Loucy (cell line): ENCODE data around the gene RILPL1.
"Not testable (repeated sequence)": the region's sequence is repeated elsewhere in the genome, so short reads cannot be mapped to it uniquely, and the experiment has no call there.

Source experiments
- H2AFZ ChIP-seq: fragments of 200-600 bp; sonication (generic); 2 replicates; pipeline ENCODE4 v1.6.0; 2016; ENCODE audit warnings: antibody characterized with exemption, mild to moderate bottlenecking, low read length, moderate library complexity
- H3F3A ChIP-seq: fragments of 200-600 bp; 2 replicates; pipeline ENCODE4 v1.6.0; 2016; ENCODE audit warnings: antibody characterized with exemption, low read depth, mild to moderate bottlenecking
- H3K27me3 ChIP-seq: fragments of 200-600 bp; sonication (generic); 2 replicates; pipeline ENCODE4 v1.6.1; 2014; ENCODE audit warnings: low read length, mild to moderate bottlenecking; ENCODE audit not compliant: insufficient read depth, poor library complexity, severe bottlenecking
- H3K36me3 ChIP-seq: fragments of 200-600 bp; sonication (generic); 2 replicates; pipeline ENCODE4 v1.6.1; 2016; ENCODE audit warnings: low read length; ENCODE audit not compliant: insufficient read depth
- H3K4me1 ChIP-seq: fragments of 200-600 bp; sonication (generic); 2 replicates; pipeline ENCODE4 v1.5.1; 2014; ENCODE audit warnings: low read length, mild to moderate bottlenecking; ENCODE audit not compliant: insufficient read depth, poor library complexity, severe bottlenecking
- H3K4me2 ChIP-seq: fragments of 200-600 bp; sonication (generic); 2 replicates; pipeline ENCODE4 v1.6.0; 2014; ENCODE audit warnings: antibody characterized with exemption, low read length, low read depth, mild to moderate bottlenecking; ENCODE audit not compliant: poor library complexity, severe bottlenecking
- H3K4me3 ChIP-seq: fragments of 200-600 bp; sonication (generic); 2 replicates; pipeline ENCODE4 v1.5.1; 2014; ENCODE audit warnings: low read length, mild to moderate bottlenecking, mixed read lengths; ENCODE audit not compliant: poor library complexity, severe bottlenecking
- H3K79me2 ChIP-seq: fragments of 200-600 bp; sonication (generic); 2 replicates; pipeline ENCODE4 v1.6.1; 2014; ENCODE audit warnings: low read length; ENCODE audit not compliant: insufficient read depth
- H3K9ac ChIP-seq: fragments of 200-600 bp; sonication (generic); 2 replicates; pipeline ENCODE4 v1.6.0; 2014; ENCODE audit warnings: mild to moderate bottlenecking, low read depth, low read length, moderate library complexity; ENCODE audit not compliant: poor library complexity, severe bottlenecking
- H3K9me2 ChIP-seq: fragments of 200-600 bp; sonication (generic); replicated peaks from 2 replicates; pipeline ENCODE4 v1.6.1; 2016; ENCODE audit warnings: low read depth, low read length, mixed read lengths
- H3K9me3 ChIP-seq: fragments of 200-600 bp; sonication (generic); 2 replicates; pipeline ENCODE4 v1.6.1; 2014; ENCODE audit warnings: mild to moderate bottlenecking, antibody characterized with exemption, low read length, low read depth; ENCODE audit not compliant: insufficient read depth
- H4K20me1 ChIP-seq: fragments of 200-600 bp; sonication (generic); 2 replicates; pipeline ENCODE4 v1.6.0; 2014; ENCODE audit warnings: antibody characterized with exemption, low read length, mild to moderate bottlenecking; ENCODE audit not compliant: insufficient read depth, poor library complexity, severe bottlenecking
- EZH2phosphoT487 ChIP-seq: fragments of 200-600 bp; IDR thresholded peaks from 2 replicates; pipeline ENCODE4 v1.6.1; 2018; ENCODE audit warnings: antibody characterized with exemption, mild to moderate bottlenecking, moderate library complexity, borderline replicate concordance
- TF ChIP-seq, protein P1 (sequence below): fragments of 200-600 bp; sonication (generic); conservative IDR thresholded peaks from 2 replicates; pipeline ENCODE4 v1.5.1; 2014; ENCODE audit warnings: mild to moderate bottlenecking, antibody characterized with exemption, low read length

Gene RILPL1

DNA sequence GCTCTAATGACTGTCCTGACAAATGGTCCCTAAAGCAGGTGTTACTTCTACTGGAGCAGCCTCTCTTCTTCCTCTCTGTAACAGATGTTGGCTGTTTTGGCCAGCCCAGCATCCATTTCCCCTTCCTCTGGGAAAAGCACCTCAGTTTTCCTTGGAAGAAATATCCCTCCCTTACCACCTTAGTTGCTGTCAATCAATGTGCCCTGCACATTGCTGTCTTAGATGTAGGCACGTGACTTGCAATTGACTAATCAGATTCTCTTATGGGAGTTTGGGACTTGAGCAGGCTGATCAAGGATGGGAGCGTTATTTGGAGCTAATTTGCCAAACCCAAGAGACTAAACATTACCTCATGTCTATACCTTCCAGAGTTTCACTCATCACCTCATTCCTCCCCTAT is 38.9 kb upstream of the RILPL1 start:
- H3K79me2 ChIP-seq = no peaks in the 10 kb centered on the region
- no peak overlapping the region for H3K9ac ChIP-seq
- H2AFZ ChIP-seq = no peak overlapping the region
- H3K4me1 ChIP-seq = peaks cover 17% of the 10 kb centered on the region
- H3K4me3 ChIP-seq = no peak overlapping the region
- H3K9me3 ChIP-seq = no peaks in the 10 kb centered on the region
- no peaks in the 10 kb centered on the region for H4K20me1 ChIP-seq
- no peaks in the 10 kb centered on the region for H3K9me2 ChIP-seq
- no peaks in the 10 kb centered on the region for H3K27me3 ChIP-seq
- no peaks in the 10 kb centered on the region for H3F3A ChIP-seq
- no peak overlapping the region for H3K4me2 ChIP-seq
- TF ChIP-seq, protein P1, sequence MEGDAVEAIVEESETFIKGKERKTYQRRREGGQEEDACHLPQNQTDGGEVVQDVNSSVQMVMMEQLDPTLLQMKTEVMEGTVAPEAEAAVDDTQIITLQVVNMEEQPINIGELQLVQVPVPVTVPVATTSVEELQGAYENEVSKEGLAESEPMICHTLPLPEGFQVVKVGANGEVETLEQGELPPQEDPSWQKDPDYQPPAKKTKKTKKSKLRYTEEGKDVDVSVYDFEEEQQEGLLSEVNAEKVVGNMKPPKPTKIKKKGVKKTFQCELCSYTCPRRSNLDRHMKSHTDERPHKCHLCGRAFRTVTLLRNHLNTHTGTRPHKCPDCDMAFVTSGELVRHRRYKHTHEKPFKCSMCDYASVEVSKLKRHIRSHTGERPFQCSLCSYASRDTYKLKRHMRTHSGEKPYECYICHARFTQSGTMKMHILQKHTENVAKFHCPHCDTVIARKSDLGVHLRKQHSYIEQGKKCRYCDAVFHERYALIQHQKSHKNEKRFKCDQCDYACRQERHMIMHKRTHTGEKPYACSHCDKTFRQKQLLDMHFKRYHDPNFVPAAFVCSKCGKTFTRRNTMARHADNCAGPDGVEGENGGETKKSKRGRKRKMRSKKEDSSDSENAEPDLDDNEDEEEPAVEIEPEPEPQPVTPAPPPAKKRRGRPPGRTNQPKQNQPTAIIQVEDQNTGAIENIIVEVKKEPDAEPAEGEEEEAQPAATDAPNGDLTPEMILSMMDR = no peak
- TF ChIP-seq EZH2phosphoT487 = no peak
- no peaks in the 10 kb centered on the region for H3K36me3 ChIP-seq

DNA sequence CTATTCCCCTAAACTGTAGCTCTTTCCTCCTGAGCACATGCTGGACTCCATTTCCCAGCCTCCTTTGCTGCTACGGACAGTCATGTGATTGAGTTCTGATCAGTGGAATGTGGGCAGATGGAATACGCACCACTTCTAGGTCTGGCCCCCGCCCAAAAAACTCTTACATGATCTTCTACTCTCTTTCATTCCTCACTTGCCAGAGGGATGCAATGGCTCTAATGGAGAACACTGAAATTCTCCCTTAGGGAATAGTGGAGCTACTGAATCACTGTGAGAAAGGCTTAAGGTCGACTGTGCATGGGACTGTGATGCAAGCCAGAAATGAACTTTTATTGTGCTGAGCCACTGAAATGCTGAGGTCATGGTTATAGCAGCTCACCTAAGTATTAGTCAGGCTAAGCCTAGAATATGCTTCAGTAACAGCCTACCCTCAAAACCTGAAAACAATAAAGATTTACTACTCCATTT is 37.9 kb upstream of the RILPL1 start:
- Histone ChIP-seq H3F3A (no peaks in the 10 kb centered on the region), H3K4me1 (peaks cover 17% of the 10 kb centered on the region), H3K27me3 (no peaks in the 10 kb centered on the region), H3K4me2 (no peak overlapping the region), H3K9ac (no peak overlapping the region), H3K9me3 (no peaks in the 10 kb centered on the region), H2AFZ (no peak overlapping the region), H3K9me2 (no peaks in the 10 kb centered on the region), H3K36me3 (no peaks in the 10 kb centered on the region), H3K4me3 (no peak overlapping the region), H3K79me2 (no peaks in the 10 kb centered on the region), H4K20me1 (no peaks in the 10 kb centered on the region)
- TF ChIP-seq, protein P1 = no peak
- no peak for TF ChIP-seq EZH2phosphoT487

DNA sequence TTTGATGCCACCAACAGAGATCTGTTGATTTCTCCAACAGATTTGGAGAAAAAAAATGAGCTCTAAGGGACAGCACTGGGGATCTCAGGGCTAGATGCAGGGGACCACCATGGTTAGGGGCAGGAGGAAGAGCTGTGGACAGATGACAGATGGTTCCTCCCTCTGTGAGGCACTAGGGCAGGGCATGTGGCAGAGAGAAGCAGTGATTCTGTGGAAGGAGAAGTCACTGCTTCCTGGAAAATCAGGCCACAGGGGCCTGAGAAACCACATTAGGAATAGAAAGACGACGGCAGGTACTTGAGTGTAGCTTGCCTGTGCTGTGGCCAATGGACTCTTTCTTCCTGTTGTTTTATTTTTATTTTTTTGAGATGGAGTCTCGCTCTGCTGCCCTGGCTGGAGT is 25.9 kb upstream of the RILPL1 start:
- H3K79me2 ChIP-seq = no peaks in the 10 kb centered on the region
- no peak overlapping the region for H3K4me3 ChIP-seq
- H3K9ac ChIP-seq = no peak overlapping the region
- H3F3A ChIP-seq = no peaks in the 10 kb centered on the region
- H3K9me3 ChIP-seq = no peaks in the 10 kb centered on the region
- no peaks in the 10 kb centered on the region for H3K9me2 ChIP-seq
- no peaks in the 10 kb centered on the region for H3K4me1 ChIP-seq
- no peaks in the 10 kb centered on the region for H3K27me3 ChIP-seq
- no peak overlapping the region for H3K4me2 ChIP-seq
- no peak for TF ChIP-seq EZH2phosphoT487
- no peak overlapping the region for H2AFZ ChIP-seq
- no peaks in the 10 kb centered on the region for H3K36me3 ChIP-seq
- no peaks in the 10 kb centered on the region for H4K20me1 ChIP-seq

DNA sequence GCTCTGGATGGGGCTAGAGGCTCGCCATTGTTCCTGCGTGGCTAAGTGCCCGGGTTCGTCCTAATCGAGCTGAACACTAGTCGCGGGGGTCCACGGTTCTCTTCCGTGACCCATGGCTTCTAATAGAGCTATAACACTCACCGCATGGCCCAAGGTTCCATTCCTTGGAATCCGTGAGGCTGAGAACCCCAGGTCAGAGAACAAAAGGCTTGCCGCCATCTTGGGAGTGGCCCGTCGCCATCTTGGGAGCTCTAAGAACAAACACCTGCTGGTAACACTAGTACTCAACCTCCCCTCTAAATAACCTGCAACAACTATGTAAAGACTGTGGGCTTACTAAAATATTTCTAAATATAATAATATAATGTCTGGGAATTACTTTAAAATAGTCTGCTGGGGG is 25.0 kb upstream of the RILPL1 start:
- not testable (repeated sequence) for H3K9me2 ChIP-seq, H3K4me1 ChIP-seq, H3K9me3 ChIP-seq, H3F3A ChIP-seq, H4K20me1 ChIP-seq, H3K9ac ChIP-seq, H3K27me3 ChIP-seq, H3K36me3 ChIP-seq, H3K4me3 ChIP-seq, H2AFZ ChIP-seq, H3K79me2 ChIP-seq, H3K4me2 ChIP-seq

DNA sequence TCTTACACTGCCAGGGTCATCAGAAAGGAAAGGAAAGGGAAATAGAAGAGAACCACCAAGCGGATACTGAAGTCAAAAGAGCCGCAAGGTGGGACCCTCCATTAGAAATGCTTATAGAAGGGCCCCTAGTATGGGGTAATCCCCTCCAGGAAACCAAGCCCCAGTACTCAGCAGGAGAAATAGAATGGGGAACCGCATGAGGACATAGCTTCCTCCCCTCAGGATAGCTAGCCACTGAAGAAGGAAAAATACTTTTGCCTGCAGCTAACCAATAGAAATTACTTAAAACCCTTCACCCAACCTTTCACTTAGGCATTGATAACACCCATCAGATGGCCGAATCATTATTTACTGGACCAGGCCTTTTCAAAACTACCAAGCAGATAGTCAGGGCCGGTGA is 21.3 kb upstream of the RILPL1 start:
- not testable (repeated sequence) for H3K4me1 ChIP-seq, H3K4me3 ChIP-seq, H3K27me3 ChIP-seq, H3K9me2 ChIP-seq, H3F3A ChIP-seq, H2AFZ ChIP-seq, H3K79me2 ChIP-seq, H3K9me3 ChIP-seq, H3K9ac ChIP-seq, H3K36me3 ChIP-seq, H4K20me1 ChIP-seq, H3K4me2 ChIP-seq

DNA sequence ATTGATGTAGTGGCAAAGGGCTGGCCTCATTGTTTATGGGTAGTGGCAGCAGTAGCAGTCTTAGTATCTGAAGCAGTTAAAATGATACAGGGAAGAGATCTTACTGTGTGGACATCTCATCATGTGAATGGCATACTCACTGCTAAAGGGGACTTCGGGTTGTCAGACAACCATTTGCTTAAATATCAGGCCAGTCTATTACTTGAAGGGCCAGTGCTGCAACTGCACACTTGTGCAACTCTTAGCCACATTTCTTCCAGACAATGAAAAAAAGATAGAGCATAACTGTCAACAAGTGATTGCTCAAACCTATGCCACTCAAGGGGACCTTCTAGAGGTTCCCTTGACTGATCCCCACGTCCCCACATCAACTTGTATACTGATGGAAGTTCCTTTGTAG is 20.6 kb upstream of the RILPL1 start:
- H3K4me3 ChIP-seq, H3K9me3 ChIP-seq, H4K20me1 ChIP-seq, H3K79me2 ChIP-seq, H3K9ac ChIP-seq, H2AFZ ChIP-seq, H3K9me2 ChIP-seq, H3K4me1 ChIP-seq, H3K27me3 ChIP-seq, H3K4me2 ChIP-seq, H3K36me3 ChIP-seq, H3F3A ChIP-seq: not testable (repeated sequence)
